Measurements from ENCODE around the gene PCDHGA6. TPM values are rescaled to one million over a fixed set of nuclear protein-coding genes. Genes with fewer than 3 reads are reported as not detected.

Gene PCDHGA6
- total RNA-seq, 1 donor from 2014 or later, result under 0.01 TPM

DNA sequence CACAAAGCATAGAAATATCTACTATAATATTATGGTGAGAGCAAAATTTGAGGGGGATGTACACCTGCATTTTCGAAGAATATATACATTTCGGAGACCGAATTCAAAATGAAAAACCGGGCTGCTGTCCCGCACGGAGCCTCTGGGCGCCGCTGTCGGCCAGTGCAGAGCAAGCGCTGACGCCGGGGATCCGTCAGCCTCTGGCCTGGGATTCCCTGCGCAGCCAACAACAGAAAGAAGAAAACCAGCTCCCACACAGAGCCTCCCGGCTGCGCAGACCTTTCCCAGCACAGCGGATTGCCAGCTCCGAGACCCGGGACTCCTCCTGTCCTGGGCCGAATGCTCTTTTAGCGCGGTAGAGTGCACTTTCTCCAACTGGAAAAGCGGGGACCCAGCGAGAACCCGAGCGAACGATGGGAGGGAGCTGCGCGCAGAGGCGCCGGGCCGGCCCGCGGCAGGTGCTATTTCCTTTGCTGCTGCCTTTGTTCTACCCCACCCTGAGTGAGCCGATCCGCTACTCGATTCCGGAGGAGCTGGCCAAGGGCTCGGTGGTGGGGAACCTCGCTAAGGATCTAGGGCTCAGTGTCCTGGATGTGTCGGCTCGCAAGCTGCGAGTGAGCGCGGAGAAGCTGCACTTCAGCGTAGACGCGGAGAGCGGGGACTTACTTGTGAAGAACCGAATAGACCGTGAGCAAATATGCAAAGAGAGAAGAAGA is 34.3 kb downstream of the PCDHGA6 start, which contains the start of gene PCDHGB6:
TSS of gene PCDHGB6 (plus strand) at position 232 of the 716 bp plus-strand sequence. CDS start at position 414, 182 bp downstream.

DNA sequence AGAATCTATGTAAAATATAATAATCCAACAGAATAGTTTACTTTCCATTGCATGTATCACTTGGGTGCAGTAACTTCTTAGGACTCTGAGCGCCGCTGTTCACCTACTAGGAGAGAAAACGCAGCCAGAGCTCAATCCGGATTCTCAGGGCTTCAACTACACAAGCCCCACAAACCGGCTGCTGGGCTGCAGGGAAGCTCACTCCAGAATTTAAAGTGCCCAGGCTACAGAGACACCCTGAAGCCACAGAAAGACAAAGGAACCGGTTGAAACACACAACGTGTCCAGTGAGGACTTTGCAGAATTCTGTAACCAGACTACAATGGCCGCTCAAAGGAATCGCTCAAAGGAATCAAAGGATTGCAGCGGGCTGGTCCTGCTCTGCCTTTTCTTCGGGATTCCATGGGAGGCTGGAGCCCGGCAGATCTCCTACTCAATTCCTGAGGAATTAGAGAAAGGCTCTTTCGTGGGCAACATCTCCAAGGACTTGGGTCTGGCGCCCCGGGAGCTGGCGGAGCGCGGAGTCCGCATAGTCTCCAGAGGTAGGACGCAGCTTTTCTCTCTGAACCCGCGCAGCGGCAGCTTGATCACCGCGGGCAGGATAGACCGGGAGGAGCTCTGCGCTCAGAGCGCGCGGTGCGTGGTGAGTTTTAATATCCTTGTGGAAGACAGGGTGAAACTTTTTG is 39.3 kb downstream of the PCDHGA6 start, which contains the start of gene PCDHGA10:
TSS of gene PCDHGA10 (plus strand) at position 134 of the 686 bp plus-strand sequence. CDS start at position 323, 189 bp downstream.

DNA sequence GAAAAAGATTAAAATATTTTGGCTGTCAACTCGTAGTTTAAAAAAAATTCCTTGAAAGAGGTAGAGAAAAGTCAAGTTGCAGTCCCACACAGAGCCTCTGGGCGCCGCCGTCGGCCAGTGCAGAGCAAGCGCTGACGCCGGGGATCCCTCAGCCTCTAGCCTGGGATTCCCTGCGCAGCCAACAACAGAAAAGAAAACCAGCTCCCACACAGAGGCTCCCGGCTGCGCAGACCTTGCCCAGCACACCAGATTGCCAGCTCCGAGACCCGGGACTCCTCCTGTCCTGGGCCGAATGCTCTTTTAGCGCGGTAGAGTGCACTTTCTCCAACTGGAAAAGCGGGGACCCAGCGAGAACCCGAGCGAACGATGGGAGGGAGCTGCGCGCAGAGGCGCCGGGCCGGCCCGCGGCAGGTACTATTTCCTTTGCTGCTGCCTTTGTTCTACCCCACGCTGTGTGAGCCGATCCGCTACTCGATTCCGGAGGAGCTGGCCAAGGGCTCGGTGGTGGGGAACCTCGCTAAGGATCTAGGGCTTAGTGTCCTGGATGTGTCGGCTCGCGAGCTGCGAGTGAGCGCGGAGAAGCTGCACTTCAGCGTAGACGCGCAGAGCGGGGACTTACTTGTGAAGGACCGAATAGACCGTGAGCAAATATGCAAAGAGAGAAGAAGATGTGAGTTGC is 43.9 kb downstream of the PCDHGA6 start, which contains the start of gene PCDHGB7:
TSS of gene PCDHGB7 (plus strand) at position 184 of the 679 bp plus-strand sequence. CDS start at position 367, 183 bp downstream.

DNA sequence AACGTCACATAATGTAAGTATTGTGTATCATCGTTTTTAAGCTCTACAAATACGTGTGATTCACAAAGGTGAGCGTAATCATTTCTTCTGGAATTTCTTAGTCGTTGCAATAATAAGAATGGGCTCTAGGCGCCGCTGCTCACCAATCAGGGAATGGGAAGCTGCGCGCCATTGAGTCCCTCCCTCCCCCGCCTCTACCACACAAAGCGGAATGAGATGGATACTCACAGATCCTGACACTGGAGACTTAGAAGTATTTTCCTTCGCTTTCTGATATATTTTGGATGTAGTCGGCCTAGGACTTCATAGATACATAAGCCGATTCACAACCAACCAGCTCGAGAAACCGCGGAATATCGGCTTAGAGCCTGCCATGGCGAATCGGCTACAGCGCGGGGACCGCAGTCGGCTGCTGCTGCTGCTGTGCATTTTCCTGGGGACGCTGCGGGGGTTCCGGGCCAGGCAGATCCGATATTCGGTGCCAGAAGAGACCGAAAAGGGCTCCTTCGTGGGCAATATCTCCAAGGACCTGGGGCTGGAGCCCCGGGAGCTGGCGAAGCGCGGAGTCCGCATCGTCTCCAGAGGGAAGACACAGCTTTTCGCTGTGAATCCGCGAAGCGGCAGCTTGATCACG is 47.3 kb downstream of the PCDHGA6 start, which contains the start of gene PCDHGA11:
TSS of gene PCDHGA11 (plus strand) at position 197 of the 634 bp plus-strand sequence. CDS start at position 374, 177 bp downstream.

Other genes with a start within 250 kb of the PCDHGA6 start
- 0.24 and 0.64 TPM in 2 replicates for gene PCDHB5, start 238.7 kb upstream of the PCDHGA6 start, total RNA-seq
- gene PCDHB6, start 223.8 kb upstream of the PCDHGA6 start, total RNA-seq, result not detected in 2 replicates
- gene PCDHB7, start 201.2 kb upstream of the PCDHGA6 start, total RNA-seq, result under 0.01 TPM in 1 of 2 replicates, not detected in the other
- under 0.01 TPM in 2 replicates for gene PCDHB8, start 196.1 kb upstream of the PCDHGA6 start, total RNA-seq
- under 0.01 TPM in 1 of 2 replicates, not detected in the other for gene PCDHB16, start 191.5 kb upstream of the PCDHGA6 start, total RNA-seq
- under 0.01 TPM in 1 of 2 replicates, not detected in the other for gene PCDHB9, start 186.7 kb upstream of the PCDHGA6 start, total RNA-seq
- under 0.01 and 0.21 TPM in 2 replicates for gene PCDHB10, start 181.5 kb upstream of the PCDHGA6 start, total RNA-seq
- 0.24 and 0.43 TPM in 2 replicates for gene PCDHB11, start 174.3 kb upstream of the PCDHGA6 start, total RNA-seq
- under 0.01 TPM in 1 of 2 replicates, not detected in the other for gene PCDHB12, start 165.2 kb upstream of the PCDHGA6 start, total RNA-seq
- 0.24 TPM in 1 of 2 replicates, not detected in the other for gene PCDHB13, start 160.0 kb upstream of the PCDHGA6 start, total RNA-seq
- gene PCDHB14, start 150.5 kb upstream of the PCDHGA6 start, total RNA-seq, result 0.24 and 0.43 TPM in 2 replicates
- gene PCDHB15, start 128.5 kb upstream of the PCDHGA6 start, total RNA-seq, result 0.21 and 0.24 TPM in 2 replicates
- not detected in 2 replicates for gene SLC25A2, start 69.8 kb upstream of the PCDHGA6 start, total RNA-seq
- 30.1 and 32.8 TPM in 2 replicates for gene TAF7, start 53.1 kb upstream of the PCDHGA6 start, total RNA-seq
- gene PCDHGA1, start 43.4 kb upstream of the PCDHGA6 start, total RNA-seq, result under 0.01 TPM in 1 of 2 replicates, not detected in the other
- gene PCDHGA2, start 35.1 kb upstream of the PCDHGA6 start, total RNA-seq, result 0.21 and 0.48 TPM in 2 replicates
- under 0.01 and 0.21 TPM in 2 replicates for gene PCDHGA3, start 30.1 kb upstream of the PCDHGA6 start, total RNA-seq
- gene PCDHGB1, start 23.8 kb upstream of the PCDHGA6 start, total RNA-seq, result 0.21 and 0.24 TPM in 2 replicates
- 0.24 TPM in 1 of 2 replicates, not detected in the other for gene PCDHGA4, start 18.9 kb upstream of the PCDHGA6 start, total RNA-seq
- gene PCDHGB2, start 13.9 kb upstream of the PCDHGA6 start, total RNA-seq, result under 0.01 TPM in 1 of 2 replicates, not detected in the other
- gene PCDHGA5, start 9.7 kb upstream of the PCDHGA6 start, total RNA-seq, result 0.24 TPM in 1 of 2 replicates, not detected in the other
- gene PCDHGB3, start 3.6 kb upstream of the PCDHGA6 start, total RNA-seq, result 0.24 and 0.43 TPM in 2 replicates
- 0.21 and 0.24 TPM in 2 replicates for gene PCDHGA7, start 8.9 kb downstream of the PCDHGA6 start, total RNA-seq
- 0.64 and 5.3 TPM in 2 replicates for gene PCDHGB4, start 13.8 kb downstream of the PCDHGA6 start, total RNA-seq
- 0.21 and 0.48 TPM in 2 replicates for gene PCDHGA8, start 18.7 kb downstream of the PCDHGA6 start, total RNA-seq
- gene PCDHGB5, start 24.1 kb downstream of the PCDHGA6 start, total RNA-seq, result 2.6 and 4.6 TPM in 2 replicates
- 0.72 and 0.85 TPM in 2 replicates for gene PCDHGA9, start 28.9 kb downstream of the PCDHGA6 start, total RNA-seq
- 0.48 and 0.64 TPM in 2 replicates for gene PCDHGB6, start 34.1 kb downstream of the PCDHGA6 start, total RNA-seq
- 2.2 and 4.3 TPM in 2 replicates for gene PCDHGA10, start 39.1 kb downstream of the PCDHGA6 start, total RNA-seq
- 1.1 and 3.4 TPM in 2 replicates for gene PCDHGB7, start 43.8 kb downstream of the PCDHGA6 start, total RNA-seq
- gene PCDHGA11, start 47.2 kb downstream of the PCDHGA6 start, total RNA-seq, result 2.2 and 2.6 TPM in 2 replicates
- 1.7 and 3.9 TPM in 2 replicates for gene PCDHGA12, start 56.6 kb downstream of the PCDHGA6 start, total RNA-seq
- 20.0 and 20.2 TPM in 2 replicates for gene PCDHGC3, start 102.1 kb downstream of the PCDHGA6 start, total RNA-seq
- under 0.01 and 0.48 TPM in 2 replicates for gene PCDHGC4, start 111.1 kb downstream of the PCDHGA6 start, total RNA-seq
- 0.21 and 1.2 TPM in 2 replicates for gene PCDHGC5, start 115.2 kb downstream of the PCDHGA6 start, total RNA-seq
- gene DIAPH1, start 245.1 kb downstream of the PCDHGA6 start, total RNA-seq, result 66.9 and 83.6 TPM in 2 replicates